Mesenchymal stem cell (in vitro differentiated cells and primary cell): Measurements from ENCODE around the gene RFX1.
"Not testable (repeated sequence)": the region's sequence is repeated elsewhere in the genome, so short reads cannot be mapped to it uniquely, and the experiment has no call there.

Experiments used
- DNase-seq: peaks from one replicate; pipeline ENCODE4 v3.0.0-alpha.2; 2013
- H2AFZ ChIP-seq: one replicate; pipeline ENCODE4 v1.6.1; 2013; ENCODE audit warnings: low read depth, mild to moderate bottlenecking, control low read depth, inconsistent platforms, low read length, moderate library complexity
- H2AK5ac ChIP-seq: 2 replicates; pipeline ENCODE4 v1.6.1; 2013; ENCODE audit warnings: low read length, moderate library complexity, mild to moderate bottlenecking, inconsistent platforms; ENCODE audit not compliant: severe bottlenecking
- H2BK120ac ChIP-seq: one replicate; pipeline ENCODE4 v1.6.1; 2013; ENCODE audit warnings: low read depth, mild to moderate bottlenecking, inconsistent platforms, low read length, moderate library complexity
- H2BK12ac ChIP-seq, 2 experiments: one replicate each; pipeline ENCODE4 v1.6.1; 2013; ENCODE audit warnings: inconsistent platforms in 2 of 2, low read length in 2 of 2, mild to moderate bottlenecking in 2 of 2, moderate library complexity in 2 of 2, control low read depth in 1 of 2
- H2BK15ac ChIP-seq: one replicate; pipeline ENCODE4 v1.6.1; 2013; ENCODE audit warnings: mild to moderate bottlenecking, low read depth, inconsistent platforms; ENCODE audit not compliant: poor library complexity, severe bottlenecking
- H2BK5ac ChIP-seq: 2 replicates; pipeline ENCODE4 v1.6.1; 2013; ENCODE audit warnings: low read depth, mild to moderate bottlenecking, low read length, control low read depth, inconsistent platforms; ENCODE audit not compliant: poor library complexity, severe bottlenecking
- H3K14ac ChIP-seq, 2 experiments: one replicate each; pipeline ENCODE4 v1.6.1; 2013; ENCODE audit warnings: inconsistent platforms in 2 of 2, low read length in 2 of 2, control low read depth in 1 of 2, mild to moderate bottlenecking in 1 of 2, moderate library complexity in 1 of 2
- H3K18ac ChIP-seq, 2 experiments: one replicate each; pipeline ENCODE4 v1.6.1; 2013; ENCODE audit warnings: inconsistent platforms in 2 of 2, low read length in 2 of 2, control low read depth in 1 of 2, low read depth in 1 of 2, mild to moderate bottlenecking in 1 of 2
- H3K23ac ChIP-seq, 2 experiments: one replicate each; pipeline ENCODE4 v1.6.1; 2013; ENCODE audit warnings: inconsistent platforms in 2 of 2, low read length in 2 of 2, mild to moderate bottlenecking in 2 of 2, moderate library complexity in 2 of 2, control low read depth in 1 of 2
- H3K27ac ChIP-seq: 2 replicates; pipeline ENCODE4 v1.5.1; 2013; ENCODE audit warnings: mild to moderate bottlenecking, moderate library complexity, low read length, control low read depth, inconsistent platforms; ENCODE audit not compliant: poor library complexity, severe bottlenecking
- H3K27me3 ChIP-seq, 2 experiments: 2 replicates each; pipeline versions ENCODE4 v1.6.1 to v1.7.0; 2013; ENCODE audit warnings: low read length in 2 of 2, mild to moderate bottlenecking in 2 of 2, moderate library complexity in 2 of 2, control low read depth in 1 of 2, inconsistent platforms in 1 of 2; ENCODE audit not compliant: control insufficient read depth in 1 of 2, insufficient read depth in 1 of 2
- H3K36me3 ChIP-seq, 2 experiments: 2 replicates each; pipeline versions ENCODE4 v1.6.1 to v1.7.0; 2013; ENCODE audit warnings: low read length in 2 of 2, control low read depth in 1 of 2, inconsistent platforms in 1 of 2, low read depth in 1 of 2, mild to moderate bottlenecking in 1 of 2; ENCODE audit not compliant: insufficient read depth in 2 of 2, control insufficient read depth in 1 of 2
- H3K4ac ChIP-seq, 2 experiments: one replicate each; pipeline ENCODE4 v1.6.1; 2013; ENCODE audit warnings: inconsistent platforms in 2 of 2, low read length in 2 of 2, mild to moderate bottlenecking in 2 of 2, moderate library complexity in 2 of 2, control low read depth in 1 of 2, low read depth in 1 of 2
- H3K4me1 ChIP-seq: 2 replicates; pipeline ENCODE4 v1.6.1; 2013; ENCODE audit warnings: low read depth, low read length, control low read depth; ENCODE audit not compliant: control insufficient read depth, insufficient read depth
- H3K4me2 ChIP-seq: 2 replicates; pipeline ENCODE4 v1.6.1; 2013; ENCODE audit warnings: low read length, mild to moderate bottlenecking, inconsistent platforms; ENCODE audit not compliant: poor library complexity, severe bottlenecking
- H3K4me3 ChIP-seq, 2 experiments: 2 replicates each; pipeline versions ENCODE4 v1.5.1 to v1.7.0; 2013; ENCODE audit warnings: low read length in 2 of 2, mild to moderate bottlenecking in 2 of 2, control low read depth in 1 of 2, low read depth in 1 of 2; ENCODE audit not compliant: insufficient read depth in 1 of 2
- H3K79me1 ChIP-seq: replicated peaks from 2 replicates; pipeline ENCODE4 v1.6.1; 2013; ENCODE audit warnings: mild to moderate bottlenecking, control low read depth, low read length, inconsistent platforms; ENCODE audit not compliant: poor library complexity, severe bottlenecking
- H3K9ac ChIP-seq: 2 replicates; pipeline ENCODE4 v1.7.0; 2013; ENCODE audit warnings: mild to moderate bottlenecking, low read length, moderate library complexity
- H3K9me3 ChIP-seq: 2 replicates; pipeline ENCODE4 v1.7.0; 2013; ENCODE audit warnings: mild to moderate bottlenecking, low read length; ENCODE audit not compliant: control insufficient read depth
- H4K8ac ChIP-seq: one replicate; pipeline ENCODE4 v1.6.1; 2013; ENCODE audit warnings: inconsistent platforms, mild to moderate bottlenecking, low read length, moderate library complexity
- H4K91ac ChIP-seq: one replicate; pipeline ENCODE4 v1.6.1; 2013; ENCODE audit warnings: mild to moderate bottlenecking, low read length, inconsistent platforms
- WGBS: methylation state at CpG from one replicate; pipeline ENCODE4 v1.1.7; 2013; ENCODE audit warnings: mixed read lengths; 5-methylcytosine and 5-hydroxymethylcytosine counted together

RFX1 gene

DNA sequence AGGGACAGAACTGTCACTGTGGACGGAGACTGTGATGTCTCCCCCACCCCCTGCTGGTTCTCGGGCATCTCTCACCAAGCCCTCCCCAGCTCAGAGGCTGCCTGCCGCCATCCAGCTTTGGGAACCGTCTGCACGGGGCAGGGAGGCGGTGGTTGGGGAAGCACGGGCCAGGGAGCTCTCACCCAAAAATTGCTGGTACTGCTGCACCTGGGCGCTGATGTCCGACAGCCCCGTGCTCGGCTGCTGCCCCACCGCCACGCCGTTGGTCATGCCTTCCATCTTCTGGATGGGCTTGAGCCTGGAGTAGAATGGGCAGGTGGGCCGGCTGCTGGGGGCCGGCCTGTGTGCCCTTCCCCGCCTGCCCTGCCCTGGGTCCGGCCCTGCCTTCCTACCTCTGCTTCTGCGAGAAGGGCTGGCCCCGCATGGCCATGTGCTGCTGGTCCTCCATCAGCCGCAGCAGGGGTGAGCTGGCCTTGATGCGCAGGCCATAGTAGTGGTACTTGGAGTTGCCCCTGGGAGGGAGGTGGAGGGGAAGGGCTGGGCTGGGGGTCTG, 37.7 kb downstream of the RFX1 start:
- Histone ChIP-seq H3K27ac (no peak overlapping the region), H3K4me1 (peaks cover 10% of the 10 kb centered on the region), H3K23ac (no peak overlapping the region), H3K9ac (no peak overlapping the region), H3K9me3 (no peaks in the 10 kb centered on the region), H4K91ac (no peak overlapping the region), H2AFZ (no peak overlapping the region), H3K27me3 (no peaks in the 10 kb centered on the region), H3K4me3 (no peak overlapping the region), H2AK5ac (no peak overlapping the region), H3K4ac (no peak overlapping the region), H3K36me3 (peaks cover 43 to 81% of the 10 kb centered on the region in 2 experiments), H3K79me1 (peaks cover 1% of the 10 kb centered on the region), H2BK5ac (no peak overlapping the region), H3K4me2 (no peak overlapping the region), H3K14ac (no peak overlapping the region), H4K8ac (no peak overlapping the region), H2BK120ac (no peak overlapping the region), H2BK12ac (no peak overlapping the region), H2BK15ac (no peak overlapping the region), H3K18ac (no peak overlapping the region)
- WGBS: 98% methylated on average over 22 of the region's 22 CpGs
- no peak for DNase-seq

DNA sequence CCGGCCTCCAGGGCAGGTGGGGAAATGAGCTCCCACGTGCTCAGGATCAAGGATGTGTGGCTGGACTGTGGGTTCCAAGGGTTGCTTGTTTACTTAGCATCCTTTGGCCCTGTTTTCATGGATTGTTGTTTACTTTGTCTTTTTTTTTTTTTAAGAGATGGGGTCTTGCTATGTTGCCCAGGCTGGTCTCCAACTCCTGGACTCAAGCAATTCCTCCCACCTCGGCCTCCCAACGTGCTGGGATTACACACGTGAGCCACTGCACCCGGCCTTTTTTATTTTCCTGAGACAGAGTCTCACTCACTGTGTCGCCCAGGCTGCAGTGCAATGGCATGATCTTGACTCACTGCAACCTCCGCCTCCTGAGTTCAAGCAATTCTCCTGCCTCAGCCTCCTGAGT, 38.9 kb downstream of the RFX1 start:
- not testable (repeated sequence) for DNase-seq

DNA sequence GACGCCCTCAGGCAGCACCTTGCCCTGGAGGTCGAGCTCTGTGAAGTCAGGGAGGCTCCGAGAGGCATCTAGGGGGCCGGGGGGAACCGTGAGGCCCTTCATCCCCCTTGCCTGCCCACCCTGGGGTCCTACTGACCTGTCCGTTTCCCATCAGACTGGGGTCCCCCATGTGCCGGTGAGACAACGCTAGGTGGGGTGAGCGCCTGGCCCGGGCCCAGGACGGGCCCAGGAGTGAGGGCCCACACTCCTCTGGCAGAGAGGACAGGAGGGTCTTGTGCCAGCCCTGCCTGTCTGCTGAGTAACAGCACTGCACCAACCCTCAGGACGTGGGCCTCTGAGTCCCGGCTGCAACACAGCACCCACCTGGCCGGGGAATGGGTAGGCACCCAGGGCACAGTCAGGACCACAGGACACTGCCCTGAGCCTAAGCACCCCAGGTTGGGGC, 39.4 kb downstream of the RFX1 start:
- Histone ChIP-seq H2BK15ac (no peak overlapping the region), H4K91ac (no peak overlapping the region), H3K36me3 (peaks cover 38 to 78% of the 10 kb centered on the region in 2 experiments), H3K27me3 (no peaks in the 10 kb centered on the region), H3K4me3 (no peak overlapping the region), H4K8ac (no peak overlapping the region), H2BK12ac (no peak overlapping the region), H2BK120ac (no peak overlapping the region), H3K79me1 (no peaks in the 10 kb centered on the region), H3K4me2 (no peak overlapping the region), H3K4ac (no peak overlapping the region), H3K14ac (no peak overlapping the region), H3K4me1 (peaks cover 25% of the 10 kb centered on the region), H3K23ac (no peak overlapping the region), H3K27ac (no peak overlapping the region), H2BK5ac (no peak overlapping the region), H3K18ac (no peak overlapping the region), H2AK5ac (no peak overlapping the region), H3K9me3 (no peaks in the 10 kb centered on the region), H3K9ac (no peak overlapping the region), H2AFZ (no peak overlapping the region)
- WGBS: 97% methylated on average over 14 of the region's 14 CpGs
- DNase-seq: no peak

More for the DNA sequence above, 38.9 kb downstream of the RFX1 start:
- H2AK5ac ChIP-seq, H4K8ac ChIP-seq, H2BK12ac ChIP-seq, H3K4me2 ChIP-seq, H3K79me1 ChIP-seq, H2BK120ac ChIP-seq, H3K4ac ChIP-seq, H3K27me3 ChIP-seq, H3K27ac ChIP-seq, H3K4me3 ChIP-seq, H2AFZ ChIP-seq, H3K18ac ChIP-seq, H2BK15ac ChIP-seq, H2BK5ac ChIP-seq, H3K9me3 ChIP-seq, H4K91ac ChIP-seq, H3K9ac ChIP-seq, H3K23ac ChIP-seq, H3K14ac ChIP-seq: not testable (repeated sequence)
- 95% methylated on average over 8 of the region's 8 CpGs for WGBS
- H3K36me3 ChIP-seq: peaks cover 40 to 78% of the 10 kb centered on the region in 2 experiments
- peaks cover 20% of the 10 kb centered on the region for H3K4me1 ChIP-seq

DNA sequence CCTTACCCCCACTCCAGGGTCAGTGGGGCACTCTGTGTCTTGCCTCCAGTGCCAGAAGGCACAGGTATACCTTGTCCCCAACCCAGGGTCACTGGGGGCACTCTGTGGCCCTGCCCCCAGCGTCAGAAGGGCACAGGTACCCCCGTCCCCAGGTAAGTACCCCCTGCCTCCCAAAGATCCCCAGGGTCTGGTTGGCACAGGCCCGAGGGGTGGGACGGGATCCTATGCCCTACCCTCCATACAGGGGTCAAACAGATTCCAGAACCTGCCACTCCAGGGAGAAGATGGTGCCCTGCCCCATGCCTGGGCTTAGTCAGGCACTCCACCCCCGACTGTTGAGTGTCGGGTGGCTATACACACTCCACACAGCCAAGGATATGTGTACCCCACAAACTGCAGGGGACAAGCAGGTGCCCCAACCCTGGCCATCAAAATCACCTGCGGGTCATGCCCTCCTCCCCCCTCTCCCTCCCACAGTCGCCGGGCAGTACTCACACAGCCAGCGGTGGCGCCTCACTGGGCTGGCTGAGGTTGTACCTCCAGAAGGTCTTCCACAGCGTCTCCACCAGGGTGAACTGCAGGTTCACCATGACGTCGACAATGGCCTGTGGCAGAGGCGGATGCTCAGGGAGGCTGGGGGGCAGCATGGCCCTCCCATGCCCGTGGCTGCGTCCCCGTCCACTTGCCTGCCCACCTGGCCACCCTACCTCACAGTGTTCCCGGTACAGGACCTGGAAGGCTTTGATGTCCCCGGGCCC, 40.0 kb downstream of the RFX1 start:
- H3K27me3 ChIP-seq: no peaks in the 10 kb centered on the region
- no peaks in the 10 kb centered on the region for H3K79me1 ChIP-seq
- H2BK15ac ChIP-seq: no peak overlapping the region
- H2AFZ ChIP-seq: no peak overlapping the region
- 93% methylated on average over 20 of the region's 20 CpGs for WGBS
- no peak overlapping the region for H3K14ac ChIP-seq
- peaks cover 25% of the 10 kb centered on the region for H3K4me1 ChIP-seq
- H4K91ac ChIP-seq: no peak overlapping the region
- H2AK5ac ChIP-seq: no peak overlapping the region
- no peak overlapping the region for H3K18ac ChIP-seq
- no peaks in the 10 kb centered on the region for H3K9me3 ChIP-seq
- no peak overlapping the region for H2BK12ac ChIP-seq
- H3K4ac ChIP-seq: no peak overlapping the region
- H3K36me3 ChIP-seq: peaks cover 38 to 80% of the 10 kb centered on the region in 2 experiments
- no peak overlapping the region for H3K23ac ChIP-seq
- no peak overlapping the region for H3K4me2 ChIP-seq
- H3K4me3 ChIP-seq: no peak overlapping the region
- H2BK120ac ChIP-seq: no peak overlapping the region
- H4K8ac ChIP-seq: no peak overlapping the region
- no peak for DNase-seq
- no peak overlapping the region for H3K27ac ChIP-seq
- H2BK5ac ChIP-seq: no peak overlapping the region
- H3K9ac ChIP-seq: no peak overlapping the region
